Panc1 (cell line): Measurements from ENCODE around the gene UTS2R. TPM values are rescaled to one million over a fixed set of nuclear protein-coding genes. Genes with fewer than 3 reads are reported as not detected.

Source experiments
- ATAC-seq: fragments of 200-7000 bp; cut with Tn5 transposase; 2 replicates; pipeline ENCODE4 v1.9.1; 2020; ENCODE audit warnings: mild to moderate bottlenecking, moderate library complexity
- BruUV-seq: library from RNA; stranded (reverse); fragments of 400-500 nt; replicated peaks from 2 replicates; lab custom pipeline; 2021; lab: Mats Ljungman, UMichigan
- CTCF ChIA-PET: fragments of 300-600 bp; sonication (Branson Sonifier 250); formaldehyde crosslinking; loops from one replicate; lab custom pipeline; 2022; ENCODE audit warnings: antibody characterized with exemption; lab: Charles Lee
- POLR2A ChIA-PET: fragments of 300-600 bp; sonication (Branson Sonifier 250); formaldehyde crosslinking; loops from one replicate; lab custom pipeline; 2022; ENCODE audit warnings: antibody characterized with exemption; lab: Charles Lee
- DNase-seq: peaks from one replicate; pipeline ENCODE4 v3.0.0-alpha.2; 2010; ENCODE audit warnings: low read depth, low spot score
- H3K27ac ChIP-seq: 2 replicates; pipeline ENCODE4 v1.5.1; 2011; ENCODE audit warnings: mild to moderate bottlenecking, low read length, inconsistent platforms
- H3K27me3 ChIP-seq: fragments of 200-500 bp; sonication (Bioruptor generic); 2 replicates; pipeline ENCODE4 v1.6.0; 2014; ENCODE audit warnings: low read length, inconsistent platforms; ENCODE audit not compliant: control insufficient read depth, insufficient read depth
- H3K36me3 ChIP-seq: fragments of 200-500 bp; sonication (Bioruptor generic); 2 replicates; pipeline ENCODE4 v1.5.1; 2014; ENCODE audit warnings: inconsistent platforms, mild to moderate bottlenecking, low read length, moderate library complexity; ENCODE audit not compliant: control insufficient read depth, insufficient read depth
- H3K4me1 ChIP-seq: 2 replicates; pipeline ENCODE4 v1.5.1; 2011; ENCODE audit warnings: inconsistent platforms, mild to moderate bottlenecking, low read length, moderate library complexity; ENCODE audit not compliant: control insufficient read depth, insufficient read depth
- H3K4me3 ChIP-seq, 2 experiments: 2 replicates each; pipeline ENCODE4 v1.5.1; 2011 to 2012; ENCODE audit warnings: low read depth in 2 of 2, low read length in 2 of 2, mild to moderate bottlenecking in 2 of 2, inconsistent platforms in 1 of 2, moderate library complexity in 1 of 2
- H3K9me3 ChIP-seq: fragments of 200-500 bp; sonication (Bioruptor generic); 2 replicates; pipeline ENCODE4 v1.5.1; 2014; ENCODE audit warnings: low read depth, mild to moderate bottlenecking, inconsistent platforms, low read length, moderate library complexity; ENCODE audit not compliant: control insufficient read depth, insufficient read depth
- POLR2AphosphoS5 ChIP-seq: IDR thresholded peaks from 2 replicates; pipeline ENCODE4 v1.6.1; 2012; ENCODE audit warnings: mild to moderate bottlenecking, low read depth, low read length, moderate library complexity
- SIN3A ChIP-seq: IDR thresholded peaks from 2 replicates; pipeline ENCODE4 v1.6.1; 2012; ENCODE audit warnings: low read depth, mild to moderate bottlenecking, low read length, moderate library complexity, borderline replicate concordance; ENCODE audit not compliant: insufficient read depth
- TCF7L2 ChIP-seq: IDR thresholded peaks from 2 replicates; pipeline ENCODE4 v1.6.1; 2011; ENCODE audit warnings: mild to moderate bottlenecking, low read depth, low read length, inconsistent platforms
- in situ Hi-C: cut with HindIII; loops from 2 replicates; pipeline ENCODE4 v1.10.0; 2016; ENCODE audit warnings: low sequenced_read_pairs, low pct_unique_long_range_greater_than_20kb
- intact Hi-C: fragments of 100-400 bp; cut with micrococcal nuclease; formaldehyde crosslinking; loops from one replicate; pipeline ENCODE4 v1.10.0; 2022; ENCODE audit not compliant: unreplicated experiment
- total RNA-seq: library from RNA; stranded (reverse); gene quantifications from one replicate; pipeline ENCODE4 v1.2.1, GENCODE V29; 2021; ENCODE audit not compliant: unreplicated experiment
- TF ChIP-seq, protein P1 (sequence below): fragments of 450-650 bp; IDR thresholded peaks from 2 replicates; pipeline ENCODE4 v1.5.1; 2017; ENCODE audit warnings: mild to moderate bottlenecking
- TF ChIP-seq, protein P2 (sequence below), 2 experiments: IDR thresholded peaks; 2 replicates each; pipeline ENCODE4 v1.6.1; 2011 to 2012; ENCODE audit warnings: low read depth in 2 of 2, control low read depth in 1 of 2, low read length in 1 of 2, mild to moderate bottlenecking in 1 of 2, moderate library complexity in 1 of 2; ENCODE audit not compliant: insufficient read depth in 1 of 2

Gene UTS2R
- total RNA-seq, 1 experiment from 2014 or later, result 0.39 TPM

- in situ Hi-C loops (loop anchor here (5.0 kb wide), 1 partner anchor 69 kb away; no protein-coding TSS in a partner anchor), intact Hi-C loops (no loop called here)
- no peak for ATAC-seq
- H3K4me3 ChIP-seq, result no peak overlapping the region
- ChIA-PET POLR2A (no interaction called here), CTCF (interaction anchor here (0.6 kb wide), 1 partner anchor 122 kb away, joined by 3 read pairs; no protein-coding TSS in a partner anchor)
- H3K9me3 ChIP-seq, result no peaks in the 10 kb centered on the region
- BruUV-seq, result no TSS peak
- peaks cover 3% of the 10 kb centered on the region; the same call in 1 of the 2 replicates for H3K36me3 ChIP-seq
- TF ChIP-seq, protein P1, sequence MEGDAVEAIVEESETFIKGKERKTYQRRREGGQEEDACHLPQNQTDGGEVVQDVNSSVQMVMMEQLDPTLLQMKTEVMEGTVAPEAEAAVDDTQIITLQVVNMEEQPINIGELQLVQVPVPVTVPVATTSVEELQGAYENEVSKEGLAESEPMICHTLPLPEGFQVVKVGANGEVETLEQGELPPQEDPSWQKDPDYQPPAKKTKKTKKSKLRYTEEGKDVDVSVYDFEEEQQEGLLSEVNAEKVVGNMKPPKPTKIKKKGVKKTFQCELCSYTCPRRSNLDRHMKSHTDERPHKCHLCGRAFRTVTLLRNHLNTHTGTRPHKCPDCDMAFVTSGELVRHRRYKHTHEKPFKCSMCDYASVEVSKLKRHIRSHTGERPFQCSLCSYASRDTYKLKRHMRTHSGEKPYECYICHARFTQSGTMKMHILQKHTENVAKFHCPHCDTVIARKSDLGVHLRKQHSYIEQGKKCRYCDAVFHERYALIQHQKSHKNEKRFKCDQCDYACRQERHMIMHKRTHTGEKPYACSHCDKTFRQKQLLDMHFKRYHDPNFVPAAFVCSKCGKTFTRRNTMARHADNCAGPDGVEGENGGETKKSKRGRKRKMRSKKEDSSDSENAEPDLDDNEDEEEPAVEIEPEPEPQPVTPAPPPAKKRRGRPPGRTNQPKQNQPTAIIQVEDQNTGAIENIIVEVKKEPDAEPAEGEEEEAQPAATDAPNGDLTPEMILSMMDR, result no peak
- TF ChIP-seq, protein P2, sequence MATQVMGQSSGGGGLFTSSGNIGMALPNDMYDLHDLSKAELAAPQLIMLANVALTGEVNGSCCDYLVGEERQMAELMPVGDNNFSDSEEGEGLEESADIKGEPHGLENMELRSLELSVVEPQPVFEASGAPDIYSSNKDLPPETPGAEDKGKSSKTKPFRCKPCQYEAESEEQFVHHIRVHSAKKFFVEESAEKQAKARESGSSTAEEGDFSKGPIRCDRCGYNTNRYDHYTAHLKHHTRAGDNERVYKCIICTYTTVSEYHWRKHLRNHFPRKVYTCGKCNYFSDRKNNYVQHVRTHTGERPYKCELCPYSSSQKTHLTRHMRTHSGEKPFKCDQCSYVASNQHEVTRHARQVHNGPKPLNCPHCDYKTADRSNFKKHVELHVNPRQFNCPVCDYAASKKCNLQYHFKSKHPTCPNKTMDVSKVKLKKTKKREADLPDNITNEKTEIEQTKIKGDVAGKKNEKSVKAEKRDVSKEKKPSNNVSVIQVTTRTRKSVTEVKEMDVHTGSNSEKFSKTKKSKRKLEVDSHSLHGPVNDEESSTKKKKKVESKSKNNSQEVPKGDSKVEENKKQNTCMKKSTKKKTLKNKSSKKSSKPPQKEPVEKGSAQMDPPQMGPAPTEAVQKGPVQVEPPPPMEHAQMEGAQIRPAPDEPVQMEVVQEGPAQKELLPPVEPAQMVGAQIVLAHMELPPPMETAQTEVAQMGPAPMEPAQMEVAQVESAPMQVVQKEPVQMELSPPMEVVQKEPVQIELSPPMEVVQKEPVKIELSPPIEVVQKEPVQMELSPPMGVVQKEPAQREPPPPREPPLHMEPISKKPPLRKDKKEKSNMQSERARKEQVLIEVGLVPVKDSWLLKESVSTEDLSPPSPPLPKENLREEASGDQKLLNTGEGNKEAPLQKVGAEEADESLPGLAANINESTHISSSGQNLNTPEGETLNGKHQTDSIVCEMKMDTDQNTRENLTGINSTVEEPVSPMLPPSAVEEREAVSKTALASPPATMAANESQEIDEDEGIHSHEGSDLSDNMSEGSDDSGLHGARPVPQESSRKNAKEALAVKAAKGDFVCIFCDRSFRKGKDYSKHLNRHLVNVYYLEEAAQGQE (IDR thresholded peaks at IDR 0.05; ENCODE audit: insufficient read depth in 1 of 2, low read depth in 2 of 2, low read length in 1 of 2), result no peak
- TF ChIP-seq POLR2AphosphoS5 (no peak), SIN3A (no peak), TCF7L2 (no peak)
- no peaks in the 10 kb centered on the region for H3K27me3 ChIP-seq
- H3K27ac ChIP-seq, result no peak overlapping the region
- no peak for DNase-seq
- H3K4me1 ChIP-seq, result peaks cover 18% of the 10 kb centered on the region
Measured at GRCh38 chr17:82416771-82417170, 45.2 kb downstream of the UTS2R start.

- H3K27ac ChIP-seq, result peak within 1 kb of the TSS; percentile 86
- peaks cover 3% of the 10 kb centered on the region; the same call in 1 of the 2 replicates for H3K36me3 ChIP-seq
- no peaks in the 10 kb centered on the region for H3K27me3 ChIP-seq
- peak within 1 kb of the TSS; percentile 86 to 98 for H3K4me3 ChIP-seq
- ATAC-seq (peak; percentile 94), DNase-seq (no peak)
- peaks cover 15% of the 10 kb centered on the region for H3K4me1 ChIP-seq
- H3K9me3 ChIP-seq, result no peaks in the 10 kb centered on the region
- intact Hi-C loops (no loop called here), in situ Hi-C loops (loop anchor here (5.0 kb wide), 1 partner anchor 71 kb away; no protein-coding TSS in a partner anchor)
- BruUV-seq, result no TSS peak
- TF ChIP-seq, protein P2 (IDR thresholded peaks at IDR 0.05; ENCODE audit: insufficient read depth in 1 of 2, low read depth in 2 of 2, low read length in 1 of 2), result peak; percentile 29 to 76; a peak in 2 of 4 replicates
- TF ChIP-seq SIN3A (peak; percentile 95; the same call in 1 of the 2 replicates), POLR2AphosphoS5 (peak; percentile 96), TCF7L2 (no peak)
- TF ChIP-seq, protein P1, result no peak
- POLR2A ChIA-PET, result no interaction called here
- CTCF ChIA-PET, result interaction anchor here (0.6 to 0.8 kb wide), 3 partner anchors 19 to 113 kb away, joined by 3 to 10 read pairs (median 5); no protein-coding TSS in a partner anchor
Measured at GRCh38 chr17:82418001-82418986, 46.7 kb downstream of the UTS2R start, which contains the start of the genes HEXD and OGFOD3. TSS of gene HEXD (plus strand) at chr17:82418347. CDS start at chr17:82419800, 1,453 bp downstream. TSS of gene OGFOD3 (minus strand) at chr17:82418586. CDS start at chr17:82418485, 101 bp downstream.
